ENCODE measurements around the gene IRS1.
A peak's percentile ranks its signal among the peaks of the same experiment; 100 is the strongest.

IRS1 gene

DNA sequence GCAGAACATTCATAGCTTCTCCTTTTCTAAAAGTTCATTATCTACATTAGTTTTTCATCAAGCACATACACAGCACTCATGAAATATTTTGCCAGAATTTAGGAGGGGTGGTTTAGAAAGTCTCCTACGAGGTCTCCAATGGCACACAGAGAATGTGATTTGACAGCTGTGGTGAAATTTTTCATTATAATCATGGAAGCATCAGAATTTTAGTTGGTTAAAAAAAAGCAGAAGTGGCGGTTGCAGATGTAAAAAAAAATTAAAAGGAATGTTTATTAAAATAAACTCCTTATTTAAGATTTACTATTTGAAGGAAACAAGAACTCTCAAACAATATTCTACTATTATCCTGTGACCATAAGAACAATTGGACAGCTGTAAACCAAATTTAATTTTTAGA is 25.4 kb upstream of the IRS1 start:
- Histone ChIP-seq H3K27ac (ENCODE audit: low read depth, low read length, severe bottlenecking) (no peak overlapping the region), H3K4me3 (ENCODE audit: extremely low read depth, insufficient read depth, low read length, poor library complexity, severe bottlenecking) (no peak overlapping the region), H3K36me3 (ENCODE audit: control insufficient read depth, insufficient read depth, low read length) (no peaks in the 10 kb centered on the region), H3K9me3 (ENCODE audit: control insufficient read depth, low read length) (no peaks in the 10 kb centered on the region), H3K4me1 (ENCODE audit: control insufficient read depth, insufficient read depth, low read length, poor library complexity, severe bottlenecking) (no peaks in the 10 kb centered on the region)
- WGBS, 2 experiments (ENCODE audit: insufficient coverage in 2 of 2): no CpG with 5 or more reads among the region's 2 CpGs

- Histone ChIP-seq H3K4me3 (ENCODE audit: extremely low read depth, insufficient read depth, low read length, poor library complexity, severe bottlenecking) (no peak overlapping the region), H3K27ac (ENCODE audit: low read depth, low read length, severe bottlenecking) (no peak overlapping the region), H3K36me3 (ENCODE audit: control insufficient read depth, insufficient read depth, low read length) (no peaks in the 10 kb centered on the region), H3K9me3 (ENCODE audit: control insufficient read depth, low read length) (no peaks in the 10 kb centered on the region), H3K4me1 (ENCODE audit: control insufficient read depth, insufficient read depth, low read length, poor library complexity, severe bottlenecking) (no peaks in the 10 kb centered on the region)
- WGBS, 2 experiments (ENCODE audit: insufficient coverage in 2 of 2): 70 to 93% methylated on average over 2 to 3 of the region's 3 CpGs
Observed at GRCh38 chr2:226818930-226819329, 19.3 kb upstream of the IRS1 start.

DNA sequence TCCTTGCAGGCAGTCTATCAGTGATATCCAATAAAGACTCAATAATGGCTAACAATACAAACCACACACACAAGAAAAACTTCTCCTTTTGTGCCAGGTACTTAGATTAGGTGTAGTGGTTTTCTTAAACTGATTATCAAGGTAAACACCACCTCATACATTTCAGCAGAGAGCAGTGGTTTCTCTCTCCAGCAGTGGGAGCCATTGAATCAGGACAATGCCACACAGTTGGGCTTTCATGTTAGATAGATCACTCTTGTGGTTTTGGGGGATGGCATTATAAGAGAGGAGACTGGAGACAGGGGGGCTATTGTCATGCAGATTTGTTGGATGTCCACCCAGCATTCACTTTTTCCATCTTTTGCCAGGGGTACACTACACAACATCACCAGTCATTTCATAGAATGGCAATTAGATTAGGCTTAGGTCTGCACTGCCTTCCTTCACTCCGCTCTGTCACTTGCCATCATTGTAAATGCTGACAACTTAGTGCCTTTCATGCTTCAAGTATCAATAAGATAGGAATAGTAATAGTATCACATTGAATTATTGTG is 13.6 kb upstream of the IRS1 start:
- WGBS, 2 experiments (ENCODE audit: insufficient coverage in 2 of 2): no CpG with 5 or more reads among the region's 1 CpG
- H3K27ac ChIP-seq (ENCODE audit: low read depth, low read length, severe bottlenecking): no peak overlapping the region
- no peaks in the 10 kb centered on the region for H3K4me1 ChIP-seq (ENCODE audit: control insufficient read depth, insufficient read depth, low read length, poor library complexity, severe bottlenecking)
- H3K9me3 ChIP-seq (ENCODE audit: control insufficient read depth, low read length): no peaks in the 10 kb centered on the region
- H3K36me3 ChIP-seq (ENCODE audit: control insufficient read depth, insufficient read depth, low read length): no peaks in the 10 kb centered on the region
- H3K4me3 ChIP-seq (ENCODE audit: extremely low read depth, insufficient read depth, low read length, poor library complexity, severe bottlenecking): no peak overlapping the region

DNA sequence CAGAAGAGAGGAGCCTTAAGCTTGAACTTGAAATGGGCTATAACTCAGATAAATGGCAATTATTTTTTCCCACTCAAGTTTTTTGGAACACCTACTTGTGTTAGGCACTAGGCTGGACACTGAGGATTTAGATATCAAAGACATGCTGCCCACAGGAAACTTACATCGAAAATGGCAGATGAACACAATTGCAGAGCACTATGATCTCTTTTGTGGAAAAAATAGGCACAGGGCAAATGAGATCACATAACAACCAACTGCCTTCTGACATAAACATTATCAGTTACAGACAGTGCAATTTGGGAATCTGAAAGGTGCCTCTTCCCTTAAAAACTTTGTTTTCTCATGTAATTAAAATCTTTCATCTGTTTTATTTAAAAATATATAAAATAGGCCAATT is 3.8 kb upstream of the IRS1 start:
- Histone ChIP-seq H3K4me3 (ENCODE audit: extremely low read depth, insufficient read depth, low read length, poor library complexity, severe bottlenecking) (no peak overlapping the region), H3K27ac (ENCODE audit: low read depth, low read length, severe bottlenecking) (no peak overlapping the region)
- 83% methylated on average over 1 of the region's 1 CpG for WGBS, 2 experiments (ENCODE audit: insufficient coverage in 2 of 2)

DNA sequence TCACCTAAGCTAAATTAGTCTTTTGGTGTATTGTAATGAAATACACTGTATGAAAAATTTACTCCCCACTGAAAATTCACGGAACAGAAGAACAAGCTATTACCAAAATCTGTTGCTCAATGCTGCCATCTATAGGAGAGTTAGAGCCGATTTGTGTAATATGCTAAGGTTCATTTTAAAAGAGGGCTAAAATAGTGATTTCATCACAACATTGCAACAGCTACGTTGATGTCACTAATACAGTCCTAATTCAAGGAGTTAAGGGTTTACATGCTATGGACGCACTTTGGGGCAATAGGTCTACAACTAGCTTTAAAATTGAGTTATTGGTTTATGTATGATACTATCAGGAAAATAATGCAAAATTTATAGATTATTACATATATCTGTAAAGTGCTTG is 3.0 kb upstream of the IRS1 start:
- Histone ChIP-seq H3K4me3 (ENCODE audit: extremely low read depth, insufficient read depth, low read length, poor library complexity, severe bottlenecking) (no peak overlapping the region), H3K9me3 (ENCODE audit: control insufficient read depth, low read length) (no peaks in the 10 kb centered on the region)
- no CpG with 5 or more reads among the region's 4 CpGs for WGBS, 2 experiments (ENCODE audit: insufficient coverage in 2 of 2)

More for the DNA sequence above, 3.8 kb upstream of the IRS1 start:
- peaks cover 12% of the 10 kb centered on the region for H3K4me1 ChIP-seq (ENCODE audit: control insufficient read depth, insufficient read depth, low read length, poor library complexity, severe bottlenecking)
- peaks cover 2% of the 10 kb centered on the region for H3K36me3 ChIP-seq (ENCODE audit: control insufficient read depth, insufficient read depth, low read length)
- H3K9me3 ChIP-seq (ENCODE audit: control insufficient read depth, low read length): no peaks in the 10 kb centered on the region

GRCh38 chr2:226800941-226801784 is 1.5 kb upstream of the IRS1 start:
- no peaks in the 10 kb centered on the region for H3K9me3 ChIP-seq (ENCODE audit: control insufficient read depth, low read length)
- WGBS, 2 experiments (ENCODE audit: insufficient coverage in 2 of 2): 14 to 18% methylated on average over 23 to 28 of the region's 33 CpGs
- peaks cover 24% of the 10 kb centered on the region for H3K36me3 ChIP-seq (ENCODE audit: control insufficient read depth, insufficient read depth, low read length)
- peak overlapping the region; percentile 77 for H3K27ac ChIP-seq (ENCODE audit: low read depth, low read length, severe bottlenecking)
- H3K4me1 ChIP-seq (ENCODE audit: control insufficient read depth, insufficient read depth, low read length, poor library complexity, severe bottlenecking): peaks cover 22% of the 10 kb centered on the region
- H3K4me3 ChIP-seq (ENCODE audit: extremely low read depth, insufficient read depth, low read length, poor library complexity, severe bottlenecking): peak overlapping the region; percentile 30

More for the DNA sequence above, 3.0 kb upstream of the IRS1 start:
- H3K4me1 ChIP-seq (ENCODE audit: control insufficient read depth, insufficient read depth, low read length, poor library complexity, severe bottlenecking): peaks cover 13% of the 10 kb centered on the region
- H3K36me3 ChIP-seq (ENCODE audit: control insufficient read depth, insufficient read depth, low read length): peaks cover 10% of the 10 kb centered on the region
- no peak overlapping the region for H3K27ac ChIP-seq (ENCODE audit: low read depth, low read length, severe bottlenecking)

DNA sequence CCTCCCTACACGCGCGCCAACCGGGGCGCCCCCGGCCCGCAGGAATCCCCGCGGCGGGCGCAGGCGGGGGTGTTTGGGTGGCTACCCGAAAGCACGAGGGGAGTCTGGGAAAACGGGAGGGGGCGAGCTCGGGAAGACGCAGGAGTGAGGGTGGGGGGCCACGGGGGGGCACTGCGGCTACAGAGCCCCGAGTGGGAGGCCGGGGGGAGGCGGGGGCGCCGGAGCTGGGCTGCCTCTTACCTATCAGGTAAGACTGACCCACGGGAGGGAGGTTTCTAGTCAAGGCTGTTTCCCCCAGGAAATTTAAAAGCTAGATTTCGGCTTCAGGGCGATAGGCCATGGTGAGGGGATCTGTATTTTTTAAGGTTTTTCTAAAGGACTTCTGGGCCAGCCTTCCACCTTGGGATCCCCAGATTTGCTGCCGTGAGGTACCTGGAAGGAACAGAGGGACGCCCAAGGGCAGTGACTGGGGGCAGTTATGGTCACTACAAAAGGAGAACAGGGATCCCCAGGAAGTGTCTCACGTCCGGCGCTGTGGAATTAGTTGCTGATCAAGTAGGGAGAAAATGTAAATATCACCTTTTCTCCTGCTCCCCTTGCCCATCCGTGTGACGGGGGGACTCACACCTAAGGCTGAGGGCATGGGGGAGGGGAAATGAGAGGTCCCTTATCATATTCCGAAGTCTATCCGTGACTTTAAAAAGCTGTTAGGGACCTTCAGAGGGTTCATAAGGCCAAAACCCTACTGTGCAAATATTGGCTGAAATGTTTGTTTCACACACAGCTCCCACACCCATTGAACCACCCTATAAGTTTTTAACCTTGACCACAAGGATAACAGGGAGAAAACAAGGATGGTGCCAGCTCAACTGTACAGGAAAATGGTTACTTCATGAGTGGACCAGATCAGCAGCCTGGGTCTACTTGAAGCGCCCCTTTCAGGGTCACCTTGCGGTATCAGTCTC is 638 bp upstream of the IRS1 start:
- WGBS, 2 experiments (ENCODE audit: insufficient coverage in 2 of 2): 2 to 6% methylated on average over 17 to 34 of the region's 39 CpGs
- no peaks in the 10 kb centered on the region for H3K9me3 ChIP-seq (ENCODE audit: control insufficient read depth, low read length)
- peak overlapping the region; percentile 77 for H3K27ac ChIP-seq (ENCODE audit: low read depth, low read length, severe bottlenecking)
- peaks cover 24% of the 10 kb centered on the region for H3K4me1 ChIP-seq (ENCODE audit: control insufficient read depth, insufficient read depth, low read length, poor library complexity, severe bottlenecking)
- peaks cover 33% of the 10 kb centered on the region for H3K36me3 ChIP-seq (ENCODE audit: control insufficient read depth, insufficient read depth, low read length)
- H3K4me3 ChIP-seq (ENCODE audit: extremely low read depth, insufficient read depth, low read length, poor library complexity, severe bottlenecking): peak overlapping the region; percentile 85

DNA sequence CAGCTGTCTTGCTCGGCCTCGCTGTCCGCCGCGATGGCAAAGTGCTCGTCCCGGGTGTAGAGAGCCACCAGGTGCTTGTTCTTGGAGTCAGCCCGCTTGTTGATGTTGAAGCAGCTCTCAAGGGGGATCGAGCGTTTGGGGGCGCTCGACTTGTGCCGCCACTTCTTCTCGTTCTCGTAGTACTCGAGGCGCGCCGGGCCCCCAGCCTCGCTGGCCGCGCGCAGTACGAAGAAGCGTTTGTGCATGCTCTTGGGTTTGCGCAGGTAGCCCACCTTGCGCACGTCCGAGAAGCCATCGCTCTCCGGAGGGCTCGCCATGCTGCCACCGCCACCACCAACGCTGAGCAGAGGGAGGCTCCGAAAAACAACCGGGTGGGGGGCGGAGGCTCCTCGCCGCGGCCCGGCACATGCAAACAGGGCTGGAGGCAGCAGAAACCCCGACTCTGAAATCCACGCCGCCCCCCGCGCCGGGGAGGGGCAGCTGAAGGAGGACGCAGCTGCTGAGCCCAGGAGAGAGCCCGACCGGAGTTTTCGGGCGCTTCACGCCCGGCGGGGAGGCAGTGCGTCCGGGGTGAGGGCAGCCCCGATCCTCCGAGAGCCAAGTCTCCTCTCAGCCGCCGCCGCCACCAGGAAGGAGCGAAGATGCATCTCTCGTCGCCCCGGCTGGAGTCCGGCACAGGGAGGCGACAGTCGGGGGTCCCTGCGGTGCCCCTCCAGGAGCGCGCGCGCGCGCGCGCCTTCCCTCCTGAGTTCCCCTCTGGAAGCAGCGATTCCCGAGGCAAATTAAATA is 1.0 kb downstream of the IRS1 start:
- Histone ChIP-seq H3K4me1 (ENCODE audit: control insufficient read depth, insufficient read depth, low read length, poor library complexity, severe bottlenecking) (peaks cover 29% of the 10 kb centered on the region), H3K4me3 (ENCODE audit: extremely low read depth, insufficient read depth, low read length, poor library complexity, severe bottlenecking) (peak overlapping the region; percentile 85), H3K9me3 (ENCODE audit: control insufficient read depth, low read length) (no peaks in the 10 kb centered on the region), H3K36me3 (ENCODE audit: control insufficient read depth, insufficient read depth, low read length) (peaks cover 49% of the 10 kb centered on the region), H3K27ac (ENCODE audit: low read depth, low read length, severe bottlenecking) (peak overlapping the region; percentile 76)
- 2% methylated on average over 70 to 77 of the region's 80 CpGs for WGBS, 2 experiments (ENCODE audit: insufficient coverage in 2 of 2)

- H3K9me3 ChIP-seq (ENCODE audit: control insufficient read depth, low read length): no peaks in the 10 kb centered on the region
- peaks cover 51% of the 10 kb centered on the region for H3K36me3 ChIP-seq (ENCODE audit: control insufficient read depth, insufficient read depth, low read length)
- peak overlapping the region; percentile 85 for H3K4me3 ChIP-seq (ENCODE audit: extremely low read depth, insufficient read depth, low read length, poor library complexity, severe bottlenecking)
- peaks cover 29% of the 10 kb centered on the region for H3K4me1 ChIP-seq (ENCODE audit: control insufficient read depth, insufficient read depth, low read length, poor library complexity, severe bottlenecking)
- H3K27ac ChIP-seq (ENCODE audit: low read depth, low read length, severe bottlenecking): peak overlapping the region; percentile 76
- WGBS, 2 experiments (ENCODE audit: insufficient coverage in 2 of 2): 64 to 65% methylated on average over 23 of the region's 23 CpGs
Observed at GRCh38 chr2:226797989-226798421, 1.6 kb downstream of the IRS1 start.
